Endothelial cell of umbilical vein (primary cell): Measurements from ENCODE around the gene UBE2C. TPM values are rescaled to one million over a fixed set of nuclear protein-coding genes. Genes with fewer than 3 reads are reported as not detected.

Experiments used
- BruUV-seq: library from RNA; stranded (reverse); fragments of 400-500 nt; replicated peaks from 2 replicates; lab custom pipeline; 2021; lab: Mats Ljungman, UMichigan
- CTCF ChIA-PET: fragments of 300-600, 350-600 bp; sonication (Branson Sonifier 250); formaldehyde crosslinking; loops from one replicate; lab custom pipeline; 2021; ENCODE audit warnings: antibody characterized with exemption, inconsistent platforms; lab: Charles Lee
- POLR2A ChIA-PET: fragments of 300-600, 350-600 bp; sonication (Branson Sonifier 250); formaldehyde crosslinking; loops from one replicate; lab custom pipeline; 2021; ENCODE audit warnings: antibody characterized with exemption, inconsistent platforms; lab: Charles Lee
- DNase-seq: peaks from one replicate; pipeline ENCODE4 v3.0.0-alpha.2; 2011; ENCODE audit warnings: low read depth, low spot score
- FAIRE-seq: peaks from 2 replicates; lab custom pipeline; 2011; peaks lifted over from hg19 to GRCh38; lab: Jason Lieb, UNC
- H2AFZ ChIP-seq: 2 replicates; pipeline ENCODE4 v1.6.0; 2012; ENCODE audit warnings: low read depth, low read length, control low read depth, inconsistent platforms
- H3K27ac ChIP-seq: 2 replicates; pipeline ENCODE4 v1.5.1; 2011; ENCODE audit warnings: low read depth, mild to moderate bottlenecking, control low read depth, low read length, moderate library complexity; ENCODE audit not compliant: insufficient read depth
- H3K27me3 ChIP-seq, 2 experiments: 2 replicates each; pipeline versions ENCODE4 v1.6.0 to v1.6.1; 2011; ENCODE audit warnings: low read length in 2 of 2, mixed read lengths in 1 of 2; ENCODE audit not compliant: control insufficient read depth in 2 of 2, insufficient read depth in 2 of 2
- H3K36me3 ChIP-seq, 2 experiments: 2 replicates in 1 of 2; 3 replicates in 1 of 2; pipeline ENCODE4 v1.5.1; 2011; ENCODE audit warnings: low read length in 2 of 2, mild to moderate bottlenecking in 1 of 2, moderate library complexity in 1 of 2; ENCODE audit not compliant: control insufficient read depth in 2 of 2, insufficient read depth in 2 of 2; ENCODE audit errors: extremely low read depth in 1 of 2
- H3K4me1 ChIP-seq: 3 replicates; pipeline ENCODE4 v1.5.1; 2011; ENCODE audit warnings: mild to moderate bottlenecking, low read length; ENCODE audit not compliant: control insufficient read depth, insufficient read depth; ENCODE audit errors: extremely low read depth
- H3K4me2 ChIP-seq: 2 replicates; pipeline ENCODE4 v1.6.1; 2011; ENCODE audit warnings: low read length, control low read depth, mixed read lengths; ENCODE audit not compliant: insufficient read depth
- H3K4me3 ChIP-seq, 3 experiments: fragments of 200-600 bp in 1 of 3; sonication (generic), shearing (Covaris generic) in 1 of 3; replicated peaks in 1 of 3; 2 replicates each; pipeline ENCODE4 v1.5.1; 2011 to 2016; ENCODE audit warnings: control low read depth in 3 of 3, low read length in 3 of 3, mild to moderate bottlenecking in 2 of 3, inconsistent platforms in 1 of 3, low read depth in 1 of 3, moderate library complexity in 1 of 3; ENCODE audit not compliant: insufficient read depth in 1 of 3
- H3K79me2 ChIP-seq: 2 replicates; pipeline ENCODE4 v1.6.0; 2012; ENCODE audit warnings: low read length, inconsistent platforms; ENCODE audit not compliant: control insufficient read depth, insufficient read depth
- H3K9ac ChIP-seq: replicated peaks from 2 replicates; pipeline ENCODE3; 2011; ENCODE audit warnings: low read length, control low read depth; ENCODE audit not compliant: insufficient read depth; ENCODE audit errors: extremely low read depth
- H3K9me1 ChIP-seq: replicated peaks from 3 replicates; pipeline ENCODE4 v1.6.0; 2011; ENCODE audit warnings: mild to moderate bottlenecking, low read length; ENCODE audit not compliant: control insufficient read depth, insufficient read depth; ENCODE audit errors: extremely low read depth
- H3K9me3 ChIP-seq: replicated peaks from 2 replicates; pipeline ENCODE4 v1.5.1; 2012; ENCODE audit warnings: low read length, inconsistent platforms; ENCODE audit not compliant: control insufficient read depth, insufficient read depth
- H4K20me1 ChIP-seq: replicated peaks from 2 replicates; pipeline ENCODE3; 2011; ENCODE audit warnings: mild to moderate bottlenecking, low read length; ENCODE audit not compliant: control insufficient read depth, insufficient read depth; ENCODE audit errors: extremely low read depth
- CTCF ChIP-seq, 2 donors: IDR thresholded peaks; 1 replicate in 1 of 2; 2 replicates in 1 of 2; pipeline ENCODE4 v1.5.1; 2011; ENCODE audit warnings: low read length in 2 of 2, mild to moderate bottlenecking in 2 of 2, moderate library complexity in 2 of 2, control low read depth in 1 of 2, inconsistent platforms in 1 of 2, low read depth in 1 of 2; ENCODE audit not compliant: insufficient read depth in 1 of 2; ENCODE audit errors: extremely low read depth in 1 of 2
- EZH2 ChIP-seq: IDR thresholded peaks from 2 replicates; pipeline ENCODE4 v1.6.1; 2012; ENCODE audit warnings: borderline replicate concordance, low read depth, mild to moderate bottlenecking, moderate library complexity, low read length, inconsistent platforms; ENCODE audit not compliant: severe bottlenecking
- FOS ChIP-seq: IDR thresholded peaks from 2 replicates; pipeline ENCODE4 v1.6.1; 2011; ENCODE audit warnings: mild to moderate bottlenecking, low read length, moderate library complexity, borderline replicate concordance; ENCODE audit not compliant: insufficient read depth
- GATA2 ChIP-seq: IDR thresholded peaks from 2 replicates; pipeline ENCODE4 v1.7.0; 2011; ENCODE audit warnings: low read depth, mild to moderate bottlenecking, moderate library complexity, mixed read lengths, low read length; ENCODE audit not compliant: insufficient read length, insufficient read depth
- JUN ChIP-seq: IDR thresholded peaks from 2 replicates; pipeline ENCODE4 v1.6.1; 2011; ENCODE audit warnings: borderline replicate concordance, low read depth; ENCODE audit not compliant: insufficient read length, insufficient read depth
- MAX ChIP-seq: IDR thresholded peaks from 2 replicates; pipeline ENCODE4 v1.6.1; 2011; ENCODE audit not compliant: insufficient read depth, insufficient read length
- POLR2A ChIP-seq: IDR thresholded peaks from 2 replicates; pipeline ENCODE4 v1.6.1; 2012; ENCODE audit warnings: low read depth, mild to moderate bottlenecking, control low read depth, low read length
- POLR2AphosphoS5 ChIP-seq: IDR thresholded peaks from 2 replicates; pipeline ENCODE4 v1.6.1; 2012; ENCODE audit warnings: low read depth, mild to moderate bottlenecking, control low read depth, low read length, moderate library complexity; ENCODE audit not compliant: insufficient read depth
- dilution Hi-C: fragments of 300-500 bp; cut with MboI; formaldehyde crosslinking; loops from one replicate; pipeline ENCODE4 v1.15.0; 2019; ENCODE audit warnings: low sequenced_read_pairs; ENCODE audit not compliant: extremely low pct_ligation_motif_present
- intact Hi-C: fragments of 100-400 bp; cut with micrococcal nuclease; formaldehyde crosslinking; loops from one replicate; pipeline ENCODE4 v1.10.0; 2022
- polyA plus RNA-seq, 4 experiments: library from polyadenylated mRNA; depleted of rRNA in 3 of 4; stranded (reverse) in 3 of 4; unstranded in 1 of 4; fragments of >200 nt; gene quantifications; 2 replicates each; pipeline versions ENCODE4 v1.2.1 to v1.2.3, GENCODE V29; 2011 to 2012; ENCODE audit warnings: missing spikeins in 1 of 4
- total RNA-seq: library from RNA; stranded (reverse); gene quantifications from 2 replicates; pipeline ENCODE4 v1.2.3, GENCODE V29; 2021

The UBE2C gene
- total and polyA plus RNA-seq, 2 donors (not counting 3 experiments of a cell fraction or from before 2014, with no cell fraction given), result 129 to 130 TPM

- CTCF ChIA-PET, result interaction anchor here (1.0 to 2.3 kb wide), 5 partner anchors 9 to 489 kb away, joined by 3 to 26 read pairs (median 5); no protein-coding TSS in a partner anchor
- Histone ChIP-seq H3K9ac (no peak overlapping the region), H2AFZ (no peak overlapping the region), H3K9me3 (no peaks in the 10 kb centered on the region), H3K36me3 (no peaks in the 10 kb centered on the region), H3K27ac (no peak overlapping the region), H3K79me2 (no peaks in the 10 kb centered on the region), H4K20me1 (no peaks in the 10 kb centered on the region), H3K27me3 (peaks cover 0 to under 1% of the 10 kb centered on the region in 2 experiments), H3K4me2 (no peak overlapping the region), H3K4me1 (peaks cover 32% of the 10 kb centered on the region), H3K4me3 (no peak overlapping the region), H3K9me1 (no peaks in the 10 kb centered on the region)
- intact Hi-C loops (no loop called here), dilution Hi-C loops (no loop called here)
- TF ChIP-seq POLR2A (no peak), CTCF (IDR thresholded peaks at IDR 0.05; ENCODE audit: extremely low read depth in 1 of 2, insufficient read depth in 1 of 2, low read depth in 1 of 2, low read length in 2 of 2) (no peak), JUN (no peak), MAX (no peak)
- no peak for FAIRE-seq
- DNase-seq, result no peak
- BruUV-seq, result no TSS peak
- POLR2A ChIA-PET, result interaction anchor here (0.6 kb wide), 1 partner anchor 461 kb away, joined by 4 read pairs; no protein-coding TSS in a partner anchor
Observed at GRCh38 chr20:45780159-45780558, 32.3 kb upstream of the UBE2C start.

GRCh38 chr20:45781391-45781931, 31.0 kb upstream of the UBE2C start:
- Histone ChIP-seq H3K36me3 (no peaks in the 10 kb centered on the region), H3K27me3 (no peaks in the 10 kb centered on the region), H3K4me2 (no peak overlapping the region), H3K4me3 (no peak overlapping the region), H3K27ac (no peak overlapping the region), H3K9me3 (no peaks in the 10 kb centered on the region), H3K79me2 (no peaks in the 10 kb centered on the region), H4K20me1 (no peaks in the 10 kb centered on the region), H3K4me1 (peaks cover 32% of the 10 kb centered on the region), H3K9ac (no peak overlapping the region), H3K9me1 (no peaks in the 10 kb centered on the region), H2AFZ (no peak overlapping the region)
- DNase-seq (peak; percentile 54), FAIRE-seq (peak; percentile 79)
- POLR2A ChIA-PET, result no interaction called here
- TF ChIP-seq POLR2A, result no peak
- TF ChIP-seq POLR2AphosphoS5, result no peak
- TF ChIP-seq FOS, result peak; percentile 85
- TF ChIP-seq EZH2, result no peak
- TF ChIP-seq CTCF (IDR thresholded peaks at IDR 0.05; ENCODE audit: extremely low read depth in 1 of 2, insufficient read depth in 1 of 2, low read depth in 1 of 2, low read length in 2 of 2), result no peak
- TF ChIP-seq MAX, result no peak
- peak; percentile 49 for TF ChIP-seq GATA2
- CTCF ChIA-PET, result interaction anchor here (1.0 kb wide), 1 partner anchor 491 kb away, joined by 3 read pairs; no protein-coding TSS in a partner anchor
- intact Hi-C loops (no loop called here), dilution Hi-C loops (no loop called here)
- BruUV-seq, result no TSS peak
